ENCODE results near the gene NINJ1. TPM values are rescaled to one million over a fixed set of nuclear protein-coding genes. Genes with fewer than 3 reads are reported as not detected.

NINJ1 gene
- total and polyA plus RNA-seq, 8 donors, result 9.3 to 153 (median 34.6) TPM

DNA sequence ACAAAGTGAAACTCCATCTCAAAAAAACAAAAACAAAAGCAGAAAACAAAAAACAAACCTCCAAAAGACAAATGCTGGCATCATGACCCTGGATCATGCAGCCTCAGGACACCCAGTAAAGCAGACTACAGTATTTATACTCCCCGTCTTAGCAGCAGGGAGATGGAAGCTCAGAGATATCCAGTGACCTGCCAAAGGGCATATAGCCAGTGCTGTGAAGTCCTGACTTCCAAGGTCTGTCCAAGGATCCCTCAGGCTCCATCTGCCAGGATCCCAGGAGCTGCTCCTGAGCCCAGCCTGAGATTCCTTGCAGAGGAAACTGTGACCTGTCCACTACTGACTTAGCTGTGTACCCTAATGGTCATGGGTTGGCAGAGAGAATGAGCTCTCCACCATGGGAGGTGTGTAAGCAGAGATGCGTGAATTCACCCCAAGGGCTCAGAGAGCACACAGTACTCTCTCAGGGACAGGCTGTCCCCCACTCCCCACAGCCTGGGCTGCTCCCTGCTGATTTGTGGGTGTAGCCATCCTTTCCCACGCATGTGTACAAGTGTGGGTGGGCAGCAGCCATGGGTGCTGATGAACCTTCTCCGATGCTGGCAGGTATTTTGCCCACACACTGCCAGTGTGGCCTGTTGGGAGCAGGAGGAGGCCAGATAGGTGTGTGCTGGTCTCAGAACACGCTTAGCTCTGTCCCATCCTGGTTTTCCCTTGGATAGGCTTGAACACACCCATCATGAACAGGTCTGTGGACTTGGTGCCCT lies 47.8 kb upstream of the NINJ1 start:
- Histone ChIP-seq H3K27me3 (peaks cover 0 to 42% (median 9%) of the 10 kb centered on the region in 3 donors), H3K9me3 (no peaks in the 10 kb centered on the region), H3K36me3 (no peaks in the 10 kb centered on the region), H3K4me3 (no peak overlapping the region), H3K4me1 (peaks cover 27 to 50% (median 45%) of the 10 kb centered on the region in 4 donors), H3K27ac (no peak overlapping the region)
- TF ChIP-seq EP300 (IDR thresholded peaks at IDR 0.05) (no peak), POLR2AphosphoS5 (IDR thresholded peaks at IDR 0.05) (no peak), POLR2A (IDR thresholded peaks at IDR 0.05) (no peak), CTCF (IDR thresholded peaks at IDR 0.05) (no peak)
- DNase-seq, result no peak
- 79 to 88% (median 85%) methylated on average over 5 of the region's 5 CpGs for WGBS, 5 donors
- intact Hi-C loops (cut with DNase I; ENCODE audit: low total_unique reads), result no loop called here

DNA sequence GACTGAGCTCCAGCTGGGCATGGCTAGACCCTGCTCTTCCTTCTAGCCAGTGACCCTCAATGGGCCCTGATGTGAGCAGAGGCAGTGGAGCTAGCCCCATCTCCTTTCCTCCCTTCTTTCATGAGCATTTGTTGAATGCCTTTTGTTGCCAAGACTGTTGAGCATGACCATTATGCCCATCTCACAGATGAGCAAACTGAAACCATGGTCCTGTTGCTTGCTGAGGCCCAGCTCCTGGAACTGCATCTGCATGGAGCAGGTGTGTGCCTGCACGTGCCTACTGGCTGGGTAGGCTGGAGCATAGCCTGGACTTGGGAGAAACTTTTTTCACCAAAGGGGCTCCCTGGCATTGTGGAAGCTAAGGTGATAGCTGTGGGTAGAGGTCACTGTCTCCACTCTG lies 46.9 kb upstream of the NINJ1 start:
- Histone ChIP-seq H3K9me3 (no peaks in the 10 kb centered on the region), H3K27ac (no peak overlapping the region), H3K4me1 (peaks cover 25 to 41% (median 37%) of the 10 kb centered on the region in 4 donors), H3K36me3 (no peaks in the 10 kb centered on the region), H3K27me3 (peaks cover 0 to 41% (median 9%) of the 10 kb centered on the region in 3 donors), H3K4me3 (no peak overlapping the region)
- no peak for DNase-seq
- WGBS, 5 donors, result 74 to 90% (median 87%) methylated on average over 1 of the region's 1 CpG; no CpG with 5 or more reads in 1 of the 5 donors
- intact Hi-C loops (cut with DNase I; ENCODE audit: low total_unique reads), result no loop called here
- TF ChIP-seq CTCF (IDR thresholded peaks at IDR 0.05), result no peak
- no peak for TF ChIP-seq POLR2A (IDR thresholded peaks at IDR 0.05)

GRCh38 chr9:93178851-93179786 lies 45.1 kb upstream of the NINJ1 start:
- H3K27me3 ChIP-seq, result peaks cover 0 to 23% (median 3%) of the 10 kb centered on the region in 3 donors
- no peak overlapping the region for H3K27ac ChIP-seq
- intact Hi-C loops (cut with DNase I; ENCODE audit: low total_unique reads), result no loop called here
- H3K36me3 ChIP-seq, result no peaks in the 10 kb centered on the region
- no peak for DNase-seq
- no peak for TF ChIP-seq POLR2A (IDR thresholded peaks at IDR 0.05)
- TF ChIP-seq CTCF (IDR thresholded peaks at IDR 0.05), result no peak
- TF ChIP-seq EP300 (IDR thresholded peaks at IDR 0.05), result no peak
- no peak for TF ChIP-seq POLR2AphosphoS5 (IDR thresholded peaks at IDR 0.05)
- H3K4me1 ChIP-seq, result peaks cover 8 to 25% (median 22%) of the 10 kb centered on the region in 4 donors
- H3K9me3 ChIP-seq, result no peaks in the 10 kb centered on the region
- 87 to 93% (median 88%) methylated on average over 17 to 22 of the region's 22 CpGs for WGBS, 5 donors
- no peak overlapping the region for H3K4me3 ChIP-seq

GRCh38 chr9:93177676-93178075 lies 43.6 kb upstream of the NINJ1 start:
- WGBS, 5 donors, result 76 to 90% (median 85%) methylated on average over 6 of the region's 6 CpGs
- no peak overlapping the region for H3K27ac ChIP-seq

More at GRCh38 chr9:93177676-93178075, 43.6 kb upstream of the NINJ1 start:
- intact Hi-C loops (cut with DNase I; ENCODE audit: low total_unique reads), result no loop called here
- TF ChIP-seq POLR2A (IDR thresholded peaks at IDR 0.05) (no peak), POLR2AphosphoS5 (IDR thresholded peaks at IDR 0.05) (no peak), EP300 (IDR thresholded peaks at IDR 0.05) (no peak), CTCF (IDR thresholded peaks at IDR 0.05) (no peak)
- H3K9me3 ChIP-seq, result no peaks in the 10 kb centered on the region
- no peak for DNase-seq
- H3K4me1 ChIP-seq, result peaks cover 7 to 20% (median 9%) of the 10 kb centered on the region in 4 donors
- H3K27me3 ChIP-seq, result peaks cover 0 to 9% (median 3%) of the 10 kb centered on the region in 3 donors
- H3K4me3 ChIP-seq, result no peak overlapping the region
- H3K36me3 ChIP-seq, result no peaks in the 10 kb centered on the region
